H9 (cell line): ENCODE results near the gene PRR23A. TPM values are rescaled to one million over a fixed set of nuclear protein-coding genes. Genes with fewer than 3 reads are reported as not detected.

ENCODE experiments used
- DNase-seq: peaks from one replicate; pipeline ENCODE4 v3.0.0-alpha.2; 2017
- H2AFZ ChIP-seq: one replicate; pipeline ENCODE4 v1.6.1; 2013; ENCODE audit warnings: mild to moderate bottlenecking, low read length, control low read depth, moderate library complexity
- H2AK5ac ChIP-seq: 2 replicates; pipeline ENCODE4 v1.6.1; 2013; ENCODE audit warnings: low read length, control low read depth, mixed read lengths; ENCODE audit not compliant: insufficient read length
- H2BK120ac ChIP-seq: one replicate; pipeline ENCODE4 v1.6.1; 2013; ENCODE audit warnings: low read depth, mild to moderate bottlenecking, low read length, control low read depth, inconsistent platforms; ENCODE audit not compliant: poor library complexity, severe bottlenecking
- H2BK12ac ChIP-seq: 2 replicates; pipeline ENCODE4 v1.6.1; 2013; ENCODE audit warnings: low read length, control low read depth, mixed read lengths, low read depth; ENCODE audit not compliant: insufficient read length
- H2BK15ac ChIP-seq: 2 replicates; pipeline ENCODE4 v1.6.1; 2013; ENCODE audit warnings: low read depth, low read length, control low read depth
- H2BK20ac ChIP-seq: one replicate; pipeline ENCODE4 v1.6.1; 2013; ENCODE audit warnings: low read depth, mild to moderate bottlenecking, low read length, control low read depth, inconsistent platforms; ENCODE audit not compliant: poor library complexity, severe bottlenecking
- H2BK5ac ChIP-seq: 2 replicates; pipeline ENCODE4 v1.6.1; 2013; ENCODE audit warnings: low read length, control low read depth, mixed read lengths; ENCODE audit not compliant: insufficient read length
- H3K14ac ChIP-seq: 2 replicates; pipeline ENCODE4 v1.6.1; 2013; ENCODE audit warnings: low read length, control low read depth; ENCODE audit not compliant: insufficient read depth
- H3K18ac ChIP-seq: 2 replicates; pipeline ENCODE4 v1.6.1; 2013; ENCODE audit warnings: low read depth, mild to moderate bottlenecking, mixed read lengths, low read length, control low read depth; ENCODE audit not compliant: insufficient read length
- H3K23ac ChIP-seq: 2 replicates; pipeline ENCODE4 v1.6.1; 2013; ENCODE audit warnings: low read length, control low read depth, mixed read lengths, low read depth; ENCODE audit not compliant: insufficient read length
- H3K23me2 ChIP-seq: 2 replicates; pipeline ENCODE4 v1.6.1; 2013; ENCODE audit warnings: low read depth, mild to moderate bottlenecking, mixed read lengths, low read length, control low read depth; ENCODE audit not compliant: insufficient read length, poor library complexity, severe bottlenecking
- H3K27ac ChIP-seq: 2 replicates; pipeline ENCODE4 v1.5.1; 2013; ENCODE audit warnings: low read length, control low read depth, mixed read lengths, low read depth; ENCODE audit not compliant: insufficient read length
- H3K27me3 ChIP-seq: 2 replicates; pipeline ENCODE4 v1.6.1; 2013; ENCODE audit warnings: low read length, control low read depth, inconsistent platforms; ENCODE audit not compliant: insufficient read depth
- H3K4ac ChIP-seq: 2 replicates; pipeline ENCODE4 v1.6.1; 2013; ENCODE audit warnings: low read depth, mild to moderate bottlenecking, control low read depth, inconsistent platforms, low read length, moderate library complexity
- H3K4me1 ChIP-seq: 2 replicates; pipeline ENCODE4 v1.6.1; 2013; ENCODE audit warnings: low read length, control low read depth, inconsistent platforms; ENCODE audit not compliant: insufficient read depth
- H3K4me2 ChIP-seq: 2 replicates; pipeline ENCODE4 v1.6.1; 2013; ENCODE audit warnings: low read length, control low read depth, mixed read lengths; ENCODE audit not compliant: insufficient read length, insufficient read depth
- H3K56ac ChIP-seq: 2 replicates; pipeline ENCODE4 v1.6.1; 2013; ENCODE audit warnings: low read depth, mild to moderate bottlenecking, mixed read lengths, low read length, control low read depth; ENCODE audit not compliant: insufficient read length
- H3K79me1 ChIP-seq: 2 replicates; pipeline ENCODE4 v1.6.1; 2013; ENCODE audit warnings: low read depth, mild to moderate bottlenecking, moderate library complexity, low read length, control low read depth, inconsistent platforms; ENCODE audit not compliant: insufficient read depth, poor library complexity, severe bottlenecking
- H3K79me2 ChIP-seq: 2 replicates; pipeline ENCODE4 v1.6.1; 2013; ENCODE audit warnings: low read length, control low read depth, inconsistent platforms; ENCODE audit not compliant: insufficient read depth
- H3K9ac ChIP-seq: 2 replicates; pipeline ENCODE4 v1.6.1; 2013; ENCODE audit warnings: low read length, control low read depth, mixed read lengths; ENCODE audit not compliant: insufficient read length; ENCODE audit errors: extremely low read depth
- H3K9me3 ChIP-seq: one replicate; pipeline ENCODE4 v1.6.1; 2013; ENCODE audit warnings: low read depth, low read length, inconsistent platforms; ENCODE audit not compliant: control insufficient read depth
- H3T11ph ChIP-seq: one replicate; pipeline ENCODE4 v1.6.1; 2013; ENCODE audit warnings: mild to moderate bottlenecking, low read length, control low read depth, inconsistent platforms
- H4K20me1 ChIP-seq: one replicate; pipeline ENCODE4 v1.6.1; 2013; ENCODE audit not compliant: control insufficient read depth, insufficient read length, insufficient read depth
- H4K5ac ChIP-seq: 2 replicates; pipeline ENCODE4 v1.6.1; 2013; ENCODE audit warnings: low read depth, mild to moderate bottlenecking, mixed read lengths, low read length, control low read depth; ENCODE audit not compliant: insufficient read length
- H4K8ac ChIP-seq: replicated peaks from 2 replicates; pipeline ENCODE4 v1.6.1; 2013; ENCODE audit warnings: low read length, control low read depth, mixed read lengths, low read depth; ENCODE audit not compliant: insufficient read length
- H4K91ac ChIP-seq: 2 replicates; pipeline ENCODE4 v1.6.1; 2013; ENCODE audit warnings: low read depth, mild to moderate bottlenecking, moderate library complexity, mixed read lengths, low read length, control low read depth; ENCODE audit not compliant: insufficient read length
- H3K27ac Mint-ChIP-seq, 3 experiments: 2 replicates in 2 of 3; 3 replicates in 1 of 3; pipeline ENCODE4 v1.8.0; 2020 to 2021; ENCODE audit warnings: mixed read lengths in 3 of 3, mild to moderate bottlenecking in 1 of 3, moderate library complexity in 1 of 3
- H3K27me3 Mint-ChIP-seq: 2 replicates; pipeline ENCODE4 v1.8.0; 2021; ENCODE audit warnings: low read depth, mild to moderate bottlenecking, moderate library complexity, mixed read lengths
- H3K36me3 Mint-ChIP-seq, 3 experiments: 2 replicates in 2 of 3; 3 replicates in 1 of 3; pipeline ENCODE4 v1.8.0; 2020 to 2021; ENCODE audit warnings: low read depth in 3 of 3, mixed read lengths in 3 of 3; ENCODE audit not compliant: insufficient read depth in 1 of 3
- H3K4me1 Mint-ChIP-seq, 2 experiments: 2 replicates each; pipeline ENCODE4 v1.8.0; 2020; ENCODE audit warnings: mixed read lengths in 2 of 2
- H3K4me3 Mint-ChIP-seq, 2 experiments: 2 replicates in 1 of 2; 3 replicates in 1 of 2; pipeline ENCODE4 v1.8.0; 2020 to 2021; ENCODE audit warnings: mild to moderate bottlenecking in 2 of 2, mixed read lengths in 2 of 2, moderate library complexity in 1 of 2
- H3K9me3 Mint-ChIP-seq, 2 experiments: 2 replicates in 1 of 2; 3 replicates in 1 of 2; pipeline ENCODE4 v1.8.0; 2020; ENCODE audit warnings: mild to moderate bottlenecking in 2 of 2, mixed read lengths in 2 of 2, moderate library complexity in 1 of 2
- WGBS: extraction: QIAGEN DNeasy Blood & Tissue Kit; methylation state at CpG from one replicate; pipeline ENCODE4 v1.1.7; 2013; ENCODE audit warnings: missing lambda C conversion rate, low lambda C conversion rate, mixed read lengths; ENCODE audit not compliant: insufficient read length; ENCODE audit errors: extremely low coverage; 5-methylcytosine and 5-hydroxymethylcytosine counted together
- total RNA-seq: library from RNA; stranded (reverse); gene quantifications from 2 replicates; pipeline ENCODE4 v1.2.1, GENCODE V29; 2021
- TF ChIP-seq, protein P1 (sequence below): fragments of 200-600 bp; sonication (generic); conservative IDR thresholded peaks from 3 replicates; pipeline ENCODE4 v1.8.0; 2021; ENCODE audit warnings: antibody characterized with exemption, mild to moderate bottlenecking

Gene PRR23A
- total RNA-seq, 1 experiment from 2014 or later: not detected

DNA sequence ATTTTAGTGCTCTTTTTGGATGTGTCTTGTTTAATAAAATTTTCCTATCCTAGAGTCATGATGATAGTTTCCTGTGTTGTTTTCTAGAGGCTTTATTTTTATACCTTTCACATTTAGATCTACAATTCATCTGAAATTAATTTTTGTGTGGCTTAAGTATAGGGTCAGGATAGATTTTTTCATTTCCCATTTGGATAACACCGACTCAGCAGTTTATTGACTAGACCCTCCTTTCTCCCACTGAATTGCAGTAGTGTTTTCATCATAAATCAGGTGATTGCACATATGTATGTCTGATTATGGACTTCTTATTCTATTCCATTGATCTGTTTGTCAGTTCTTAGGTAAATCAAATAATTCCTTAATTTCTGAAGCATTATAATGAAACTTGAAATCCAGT, 10.4 kb downstream of the PRR23A start:
- Histone ChIP-seq H3K9me3 (no peaks in the 10 kb centered on the region), H3K79me2 (no peaks in the 10 kb centered on the region), H3K79me1 (no peaks in the 10 kb centered on the region), H3K18ac (no peak overlapping the region), H2AFZ (no peak overlapping the region), H3K14ac (no peak overlapping the region), H3T11ph (no peak overlapping the region), H3K4me2 (no peak overlapping the region), H3K27ac (no peak overlapping the region), H2AK5ac (no peak overlapping the region), H2BK120ac (no peak overlapping the region), H3K23ac (no peak overlapping the region), H2BK20ac (no peak overlapping the region), H3K9ac (no peak overlapping the region), H3K4ac (no peak overlapping the region), H3K27me3 (no peaks in the 10 kb centered on the region), H4K8ac (no peak overlapping the region), H3K4me1 (no peaks in the 10 kb centered on the region), H2BK5ac (no peak overlapping the region), H3K23me2 (no peaks in the 10 kb centered on the region), H4K5ac (no peak overlapping the region), H3K56ac (no peak overlapping the region), H4K20me1 (no peaks in the 10 kb centered on the region), H2BK15ac (no peak overlapping the region), H2BK12ac (no peak overlapping the region), H4K91ac (no peak overlapping the region)
- Mint-ChIP-seq H3K4me3 (no peak overlapping the region), H3K9me3 (peaks cover 3 to 7% of the 10 kb centered on the region in 2 experiments; a peak in 4 of 5 replicates), H3K36me3 (no peaks in the 10 kb centered on the region), H3K4me1 (no peaks in the 10 kb centered on the region), H3K27ac (no peak overlapping the region), H3K27me3 (peaks cover 41% of the 10 kb centered on the region)
- WGBS: no CpG with 5 or more reads among the region's 1 CpG
- no peak for DNase-seq
- TF ChIP-seq, protein P1, sequence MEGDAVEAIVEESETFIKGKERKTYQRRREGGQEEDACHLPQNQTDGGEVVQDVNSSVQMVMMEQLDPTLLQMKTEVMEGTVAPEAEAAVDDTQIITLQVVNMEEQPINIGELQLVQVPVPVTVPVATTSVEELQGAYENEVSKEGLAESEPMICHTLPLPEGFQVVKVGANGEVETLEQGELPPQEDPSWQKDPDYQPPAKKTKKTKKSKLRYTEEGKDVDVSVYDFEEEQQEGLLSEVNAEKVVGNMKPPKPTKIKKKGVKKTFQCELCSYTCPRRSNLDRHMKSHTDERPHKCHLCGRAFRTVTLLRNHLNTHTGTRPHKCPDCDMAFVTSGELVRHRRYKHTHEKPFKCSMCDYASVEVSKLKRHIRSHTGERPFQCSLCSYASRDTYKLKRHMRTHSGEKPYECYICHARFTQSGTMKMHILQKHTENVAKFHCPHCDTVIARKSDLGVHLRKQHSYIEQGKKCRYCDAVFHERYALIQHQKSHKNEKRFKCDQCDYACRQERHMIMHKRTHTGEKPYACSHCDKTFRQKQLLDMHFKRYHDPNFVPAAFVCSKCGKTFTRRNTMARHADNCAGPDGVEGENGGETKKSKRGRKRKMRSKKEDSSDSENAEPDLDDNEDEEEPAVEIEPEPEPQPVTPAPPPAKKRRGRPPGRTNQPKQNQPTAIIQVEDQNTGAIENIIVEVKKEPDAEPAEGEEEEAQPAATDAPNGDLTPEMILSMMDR: no peak
